ENCODE data around the gene APMAP.
"Not testable (repeated sequence)": the region's sequence is repeated elsewhere in the genome, so short reads cannot be mapped to it uniquely, and the experiment has no call there.

APMAP gene

DNA sequence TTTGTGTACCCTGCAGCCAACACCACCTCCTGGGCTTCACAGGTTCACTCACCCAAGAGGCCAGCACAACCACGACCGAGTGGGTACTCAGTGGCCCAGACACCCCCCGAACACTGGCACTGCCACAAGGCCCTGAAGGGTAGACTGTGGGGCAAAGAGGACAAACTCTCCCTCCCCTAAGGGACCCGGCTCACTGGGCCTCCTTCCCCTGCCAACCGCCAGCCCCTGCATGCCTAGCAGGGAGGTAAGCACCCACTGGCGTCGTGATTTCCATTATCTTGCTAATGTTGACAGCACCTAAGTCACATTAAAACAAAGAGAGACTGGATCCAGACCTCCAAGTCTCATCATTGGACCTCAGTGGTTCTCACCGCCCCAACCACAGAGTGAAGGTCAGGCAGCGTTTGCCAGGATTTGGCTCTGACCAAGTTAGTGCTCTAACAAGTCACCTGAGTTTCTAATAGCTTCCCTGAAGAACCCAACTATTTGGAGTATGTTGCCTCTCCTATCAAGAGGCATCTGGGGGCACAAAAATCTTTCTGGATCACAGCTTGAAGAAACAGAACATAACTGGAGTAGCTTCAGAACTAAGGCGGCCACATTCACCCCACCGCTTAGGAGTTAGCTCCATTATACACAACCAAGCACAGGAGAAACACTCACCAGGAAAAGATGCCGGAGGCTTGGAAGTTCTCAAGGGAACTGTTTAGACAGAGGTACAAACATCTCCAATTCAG, 14.0 kb upstream of the APMAP start:
- no peak for DNase-seq (ENCODE audit: low read depth)

- no peak for DNase-seq (ENCODE audit: low read depth)
These were observed 13.1 kb upstream of the APMAP start for GRCh38 chr20:25005661-25006060.

- DNase-seq (ENCODE audit: low read depth) = no peak
These were observed 12.7 kb upstream of the APMAP start for GRCh38 chr20:25005220-25005619.

DNA sequence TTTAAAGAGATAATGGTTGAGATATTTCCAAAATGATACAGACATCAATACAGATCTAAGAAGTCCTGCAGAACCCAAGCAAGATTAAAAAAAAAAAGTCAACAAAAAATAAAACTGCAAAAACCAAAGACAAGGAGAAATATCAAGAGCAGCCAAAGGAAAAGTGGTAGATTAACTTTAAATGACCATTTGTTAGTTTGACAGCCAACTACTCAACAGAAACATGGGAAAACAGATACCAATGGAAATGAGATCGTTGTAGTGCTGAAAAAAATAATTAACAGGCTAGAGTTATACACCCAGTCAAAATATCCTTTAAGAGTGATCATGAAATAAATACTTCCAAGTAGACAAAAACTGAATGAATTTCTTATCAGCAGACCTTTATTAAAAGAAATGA, 10.5 kb upstream of the APMAP start:
- DNase-seq (ENCODE audit: low read depth) = no peak

GRCh38 chr20:25001323-25001722, 8.8 kb upstream of the APMAP start:
- DNase-seq (ENCODE audit: low read depth) = not testable (repeated sequence)

GRCh38 chr20:25000268-25000801, 7.8 kb upstream of the APMAP start:
- peak; percentile 94 for DNase-seq (ENCODE audit: low read depth)

GRCh38 chr20:24999568-24999967, 7.0 kb upstream of the APMAP start:
- DNase-seq (ENCODE audit: low read depth) = no peak

DNA sequence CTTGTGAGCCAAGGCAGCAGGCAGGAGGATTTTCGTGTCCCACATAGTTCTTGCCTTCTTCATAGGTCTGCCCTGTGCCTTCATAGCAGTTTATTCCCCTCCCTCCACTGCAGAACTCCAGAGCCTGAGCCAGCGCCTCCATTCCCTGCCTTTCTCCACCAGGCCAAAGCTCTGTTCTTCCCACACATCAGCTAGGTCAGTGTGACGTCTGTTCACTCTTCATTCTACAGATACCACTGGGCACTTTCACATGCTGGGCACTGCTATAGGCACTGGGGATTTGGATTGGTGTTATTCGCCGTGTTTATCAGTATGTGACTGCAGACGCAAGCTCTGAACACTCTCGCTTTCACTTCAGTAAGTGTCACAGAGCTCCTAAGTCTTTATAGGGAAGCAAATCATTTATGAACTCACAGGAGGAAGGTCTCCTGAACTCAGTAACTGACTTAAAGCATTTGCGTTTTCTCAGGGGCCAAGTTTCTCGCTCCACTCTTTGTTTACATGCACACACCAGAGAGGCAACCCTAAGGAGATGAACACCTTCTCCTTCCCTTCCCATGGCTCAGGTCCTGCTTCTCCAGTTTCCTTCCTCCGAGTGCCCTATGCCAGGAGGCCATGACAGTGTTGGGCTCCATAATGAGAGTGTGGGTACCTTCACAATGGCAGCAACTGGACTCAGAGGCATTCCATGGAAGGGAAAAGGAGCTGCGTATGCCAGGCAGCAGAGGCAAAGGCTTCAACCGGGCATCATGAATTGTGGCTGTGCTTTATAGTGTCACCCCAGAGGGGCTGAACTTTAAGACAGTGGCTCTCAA, 6.3 kb upstream of the APMAP start:
- DNase-seq (ENCODE audit: low read depth) = no peak

- no peak for DNase-seq (ENCODE audit: low read depth)
These were observed 5.6 kb upstream of the APMAP start for GRCh38 chr20:24998121-24998520.

GRCh38 chr20:24996449-24997377, 4.2 kb upstream of the APMAP start:
- no peak for DNase-seq (ENCODE audit: low read depth)

DNA sequence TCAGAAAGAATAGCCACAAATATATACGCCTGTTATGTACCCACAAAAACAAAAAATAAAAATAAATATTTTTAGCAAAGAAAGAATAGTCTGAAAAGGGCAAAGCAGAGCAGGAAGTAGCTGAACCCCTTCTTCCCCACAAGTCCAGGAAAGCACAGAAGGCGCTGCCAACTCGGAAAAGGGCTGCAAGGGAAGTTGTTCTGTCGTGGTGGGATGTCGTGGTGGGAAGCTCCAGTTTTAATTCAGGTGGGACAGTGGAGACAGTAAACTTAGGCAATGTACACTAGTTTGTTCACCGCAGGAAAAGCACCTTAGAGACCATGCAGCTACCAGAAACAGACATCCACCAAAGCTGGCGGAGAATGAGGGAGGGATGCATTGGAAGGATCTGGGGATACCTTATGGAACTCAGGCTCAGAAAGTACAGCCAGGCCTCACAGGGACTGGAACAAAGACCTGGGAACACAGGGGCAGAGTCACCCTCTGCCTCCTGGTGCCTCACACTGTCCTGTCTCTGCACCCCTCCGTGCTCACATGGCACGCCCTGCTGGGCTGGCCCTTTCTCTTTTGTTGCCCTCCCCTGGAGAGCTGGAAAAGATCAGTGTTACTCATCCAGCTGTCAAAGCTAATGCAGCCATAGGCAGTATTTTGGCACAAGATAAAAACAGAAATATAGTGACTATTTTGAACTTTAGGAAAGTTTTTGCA, 3.3 kb upstream of the APMAP start:
- DNase-seq (ENCODE audit: low read depth) = no peak

DNA sequence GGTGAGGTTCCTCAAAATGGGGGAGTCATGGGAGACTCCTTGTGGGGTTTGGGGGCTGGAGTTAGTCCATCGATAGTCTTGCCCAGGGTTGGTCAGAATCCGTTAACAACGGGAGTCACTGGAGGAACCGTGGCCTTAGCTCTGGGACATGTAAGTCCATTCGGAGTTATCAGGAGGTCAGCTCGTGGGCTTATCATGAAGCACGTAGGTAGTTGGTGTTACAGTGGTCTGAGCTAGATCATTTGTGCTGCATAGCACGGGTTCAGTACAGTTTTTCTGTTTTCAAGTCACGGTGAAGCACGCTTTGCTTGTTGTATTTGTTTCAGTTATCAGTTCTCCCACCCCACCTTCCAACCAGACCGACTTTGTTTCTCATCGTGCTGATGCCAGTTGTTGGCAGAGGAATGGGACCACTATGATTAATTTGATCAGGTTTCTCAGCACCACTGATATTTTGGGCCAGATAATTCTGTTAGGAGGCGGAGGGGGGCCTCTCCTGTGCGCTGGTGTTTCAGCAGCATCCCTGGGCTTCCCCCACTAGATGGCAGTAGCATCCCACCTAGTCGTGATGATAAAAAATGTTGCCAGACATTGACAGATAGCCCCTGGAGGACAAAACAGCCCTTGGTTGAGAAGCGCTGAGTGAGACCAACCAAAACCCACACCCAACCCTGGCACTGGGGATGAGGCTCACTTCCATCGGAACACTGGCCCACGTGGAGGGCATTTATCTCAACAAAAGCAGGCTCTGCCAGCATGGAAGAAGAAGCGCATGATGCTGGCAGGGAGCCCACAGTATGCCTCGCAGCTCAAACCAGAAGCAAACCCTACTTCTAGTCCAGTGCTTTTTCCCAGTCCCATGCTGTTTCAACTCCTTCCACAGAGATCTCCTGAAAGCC, 2.2 kb upstream of the APMAP start:
- DNase-seq (ENCODE audit: low read depth) = peak; percentile 54

GRCh38 chr20:24994186-24994465, 1.6 kb upstream of the APMAP start:
- no peak for DNase-seq (ENCODE audit: low read depth)

DNA sequence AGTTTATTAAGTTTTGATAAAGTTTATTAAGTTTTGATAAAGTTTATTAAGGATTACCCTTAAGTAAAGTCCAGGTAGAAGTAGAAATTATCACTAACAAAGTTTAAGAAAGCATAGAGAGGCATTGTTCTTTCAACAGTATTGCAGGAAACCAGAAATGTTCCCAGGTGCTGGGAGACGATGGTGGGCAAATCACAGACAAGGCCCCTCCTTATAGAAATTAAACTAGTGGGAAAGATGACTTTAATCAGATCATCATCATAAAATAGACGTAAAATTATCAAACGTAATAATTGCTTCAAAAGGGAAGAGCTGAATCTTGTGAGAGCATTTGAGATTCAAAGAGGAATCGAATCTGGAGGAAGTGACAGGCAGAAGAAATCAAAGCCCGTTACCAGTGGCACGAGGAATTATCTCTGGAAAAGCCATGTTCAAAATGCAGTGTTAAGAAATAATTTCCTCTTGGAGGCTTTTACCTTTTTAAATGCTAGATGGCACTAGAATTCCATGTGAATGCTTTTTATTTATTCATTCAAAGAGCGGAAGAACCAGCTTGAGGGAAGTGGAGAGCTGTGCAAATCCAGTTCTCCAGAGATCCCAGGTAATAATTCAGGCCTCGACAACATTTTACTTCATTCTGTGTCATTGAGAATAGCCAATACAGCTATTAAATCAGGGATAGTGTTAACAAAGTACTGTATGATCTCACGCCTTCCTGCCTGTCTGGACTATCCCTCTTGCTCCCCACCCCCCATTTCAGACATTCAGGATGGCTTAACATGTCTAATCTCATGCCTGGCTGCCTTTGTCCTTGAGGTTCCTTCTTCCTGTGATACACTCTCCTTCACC, 1.0 kb upstream of the APMAP start:
- DNase-seq (ENCODE audit: low read depth) = peak; percentile 52

- no peak for DNase-seq (ENCODE audit: low read depth)
These were observed 559 bp downstream of the APMAP start for GRCh38 chr20:24991897-24992486.

GRCh38 chr20:24990810-24991252, 1.7 kb downstream of the APMAP start:
- DNase-seq (ENCODE audit: low read depth) = no peak

- DNase-seq (ENCODE audit: low read depth) = no peak
These were observed 3.4 kb downstream of the APMAP start for GRCh38 chr20:24989162-24989561.

DNA sequence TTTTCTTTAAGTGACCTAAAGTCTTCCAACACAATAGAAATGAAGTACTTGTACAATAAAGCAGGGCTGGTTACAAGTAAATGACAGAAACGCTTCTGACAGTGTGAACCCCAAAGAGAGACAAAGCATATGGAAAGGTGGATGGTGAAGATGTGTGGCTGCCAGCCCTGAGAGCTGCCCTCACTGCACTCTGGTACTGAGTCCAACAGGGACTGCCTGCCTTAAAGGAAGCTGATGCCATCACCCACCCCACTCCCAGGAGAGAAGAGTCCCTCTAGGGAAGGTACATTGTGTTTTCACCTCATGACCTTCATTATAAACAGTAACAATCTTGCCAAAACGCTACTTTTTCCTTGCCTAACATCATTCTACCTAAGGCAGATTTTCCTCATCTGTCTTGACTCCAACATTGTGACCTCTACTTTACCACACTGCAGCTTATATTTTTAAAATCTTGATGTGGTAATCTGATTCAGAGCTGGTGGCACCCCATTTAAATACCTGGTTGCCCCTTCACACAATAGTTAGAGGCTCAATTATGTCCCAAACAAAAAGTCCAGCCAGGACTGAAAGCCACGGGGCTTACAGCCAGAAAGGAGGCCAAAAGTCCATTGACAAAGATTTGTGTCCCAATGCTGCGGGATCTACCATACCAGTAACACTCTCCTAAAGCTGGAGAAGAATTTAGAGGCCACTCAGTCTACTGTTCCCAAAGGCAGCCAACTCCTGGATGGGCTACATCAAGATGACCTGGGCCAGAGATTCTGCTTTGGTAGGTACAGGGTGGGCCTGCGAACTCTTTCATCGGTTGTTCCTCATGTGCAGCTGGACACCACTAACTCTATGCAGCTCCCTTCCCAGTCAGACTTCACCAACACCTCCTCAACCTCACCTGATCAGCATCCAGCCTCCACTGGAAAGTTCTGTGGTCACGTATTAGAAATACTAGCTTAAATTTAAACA, 4.4 kb downstream of the APMAP start:
- DNase-seq (ENCODE audit: low read depth) = no peak
